Measurements from ENCODE around the gene SNED1. TPM values are rescaled to one million over a fixed set of nuclear protein-coding genes. Genes with fewer than 3 reads are reported as not detected.
A peak's percentile ranks its signal among the peaks of the same experiment; 100 is the strongest.

The SNED1 gene
- total RNA-seq, 1 donor from 2014 or later, result 4.7 TPM

- Histone ChIP-seq H3K9ac (ENCODE audit: low read depth in 1 of 3, low read length in 3 of 3) (no peak overlapping the region), H3K27ac (ENCODE audit: low read depth, low read length) (no peak overlapping the region), H3K9me3 (ENCODE audit: control insufficient read depth in 3 of 3, low read length in 3 of 3) (no peaks in the 10 kb centered on the region), H3K4me1 (ENCODE audit: control insufficient read depth in 3 of 3, insufficient read depth in 3 of 3, low read length in 3 of 3) (peaks cover 0 to 4% (median 0%) of the 10 kb centered on the region in 3 donors), H3K4me3 (ENCODE audit: low read length in 3 of 3) (no peak overlapping the region), H3K27me3 (ENCODE audit: control insufficient read depth in 3 of 3, insufficient read depth in 3 of 3, low read length in 3 of 3) (no peaks in the 10 kb centered on the region), H3K36me3 (ENCODE audit: control insufficient read depth in 3 of 3, insufficient read depth in 3 of 3, low read length in 3 of 3) (peaks cover 44 to 71% (median 50%) of the 10 kb centered on the region in 3 donors)
These were observed 37.5 kb downstream of the SNED1 start for GRCh38 chr2:241035818-241036396.

GRCh38 chr2:241036397-241036963 lies 38.1 kb downstream of the SNED1 start:
- Histone ChIP-seq H3K4me1 (ENCODE audit: control insufficient read depth in 3 of 3, insufficient read depth in 3 of 3, low read length in 3 of 3) (peaks cover 0 to 4% (median 0%) of the 10 kb centered on the region in 3 donors), H3K27me3 (ENCODE audit: control insufficient read depth in 3 of 3, insufficient read depth in 3 of 3, low read length in 3 of 3) (no peaks in the 10 kb centered on the region), H3K9ac (ENCODE audit: low read depth in 1 of 3, low read length in 3 of 3) (no peak overlapping the region), H3K27ac (ENCODE audit: low read depth, low read length) (no peak overlapping the region), H3K4me3 (ENCODE audit: low read length in 3 of 3) (peak overlapping the region in 1 of 3 donors; percentile 6), H3K36me3 (ENCODE audit: control insufficient read depth in 3 of 3, insufficient read depth in 3 of 3, low read length in 3 of 3) (peaks cover 43 to 67% (median 51%) of the 10 kb centered on the region in 3 donors), H3K9me3 (ENCODE audit: control insufficient read depth in 3 of 3, low read length in 3 of 3) (no peaks in the 10 kb centered on the region)

- no peak overlapping the region for H3K4me3 ChIP-seq (ENCODE audit: low read length in 3 of 3)
- no peak overlapping the region for H3K9ac ChIP-seq (ENCODE audit: low read depth in 1 of 3, low read length in 3 of 3)
- H3K27ac ChIP-seq (ENCODE audit: low read depth, low read length), result no peak overlapping the region
- peaks cover 42 to 65% (median 51%) of the 10 kb centered on the region in 3 donors for H3K36me3 ChIP-seq (ENCODE audit: control insufficient read depth in 3 of 3, insufficient read depth in 3 of 3, low read length in 3 of 3)
- no peaks in the 10 kb centered on the region for H3K9me3 ChIP-seq (ENCODE audit: control insufficient read depth in 3 of 3, low read length in 3 of 3)
- H3K4me1 ChIP-seq (ENCODE audit: control insufficient read depth in 3 of 3, insufficient read depth in 3 of 3, low read length in 3 of 3), result peaks cover 0 to 4% (median 0%) of the 10 kb centered on the region in 3 donors
- no peaks in the 10 kb centered on the region for H3K27me3 ChIP-seq (ENCODE audit: control insufficient read depth in 3 of 3, insufficient read depth in 3 of 3, low read length in 3 of 3)
These were observed 38.6 kb downstream of the SNED1 start for GRCh38 chr2:241036964-241037421.

- no peaks in the 10 kb centered on the region for H3K9me3 ChIP-seq (ENCODE audit: control insufficient read depth in 3 of 3, low read length in 3 of 3)
- peaks cover 0 to 4% (median 0%) of the 10 kb centered on the region in 3 donors for H3K4me1 ChIP-seq (ENCODE audit: control insufficient read depth in 3 of 3, insufficient read depth in 3 of 3, low read length in 3 of 3)
- H3K9ac ChIP-seq (ENCODE audit: low read depth in 1 of 3, low read length in 3 of 3), result no peak overlapping the region
- H3K27me3 ChIP-seq (ENCODE audit: control insufficient read depth in 3 of 3, insufficient read depth in 3 of 3, low read length in 3 of 3), result no peaks in the 10 kb centered on the region
- H3K4me3 ChIP-seq (ENCODE audit: low read length in 3 of 3), result no peak overlapping the region
- H3K36me3 ChIP-seq (ENCODE audit: control insufficient read depth in 3 of 3, insufficient read depth in 3 of 3, low read length in 3 of 3), result peaks cover 42 to 69% (median 53%) of the 10 kb centered on the region in 3 donors
- H3K27ac ChIP-seq (ENCODE audit: low read depth, low read length), result no peak overlapping the region
These were observed 39.1 kb downstream of the SNED1 start for GRCh38 chr2:241037498-241037897.

GRCh38 chr2:241038374-241039180 lies 40.2 kb downstream of the SNED1 start:
- no peak overlapping the region for H3K27ac ChIP-seq (ENCODE audit: low read depth, low read length)
- H3K4me3 ChIP-seq (ENCODE audit: low read length in 3 of 3), result no peak overlapping the region
- no peak overlapping the region for H3K9ac ChIP-seq (ENCODE audit: low read depth in 1 of 3, low read length in 3 of 3)
- H3K9me3 ChIP-seq (ENCODE audit: control insufficient read depth in 3 of 3, low read length in 3 of 3), result no peaks in the 10 kb centered on the region
- peaks cover 44 to 64% (median 51%) of the 10 kb centered on the region in 3 donors for H3K36me3 ChIP-seq (ENCODE audit: control insufficient read depth in 3 of 3, insufficient read depth in 3 of 3, low read length in 3 of 3)
- peaks cover 0 to 4% (median 0%) of the 10 kb centered on the region in 3 donors for H3K4me1 ChIP-seq (ENCODE audit: control insufficient read depth in 3 of 3, insufficient read depth in 3 of 3, low read length in 3 of 3)
- H3K27me3 ChIP-seq (ENCODE audit: control insufficient read depth in 3 of 3, insufficient read depth in 3 of 3, low read length in 3 of 3), result no peaks in the 10 kb centered on the region

GRCh38 chr2:241039416-241039815 lies 41.0 kb downstream of the SNED1 start:
- peaks cover 40 to 58% (median 46%) of the 10 kb centered on the region in 3 donors for H3K36me3 ChIP-seq (ENCODE audit: control insufficient read depth in 3 of 3, insufficient read depth in 3 of 3, low read length in 3 of 3)
- H3K27ac ChIP-seq (ENCODE audit: low read depth, low read length), result no peak overlapping the region
- peaks cover 0 to 3% (median 0%) of the 10 kb centered on the region in 3 donors for H3K9me3 ChIP-seq (ENCODE audit: control insufficient read depth in 3 of 3, low read length in 3 of 3)
- H3K4me1 ChIP-seq (ENCODE audit: control insufficient read depth in 3 of 3, insufficient read depth in 3 of 3, low read length in 3 of 3), result peaks cover 0 to 4% (median 0%) of the 10 kb centered on the region in 3 donors
- H3K4me3 ChIP-seq (ENCODE audit: low read length in 3 of 3), result no peak overlapping the region
- no peak overlapping the region for H3K9ac ChIP-seq (ENCODE audit: low read depth in 1 of 3, low read length in 3 of 3)
- H3K27me3 ChIP-seq (ENCODE audit: control insufficient read depth in 3 of 3, insufficient read depth in 3 of 3, low read length in 3 of 3), result no peaks in the 10 kb centered on the region

GRCh38 chr2:241040081-241040803 lies 41.8 kb downstream of the SNED1 start:
- no peaks in the 10 kb centered on the region for H3K27me3 ChIP-seq (ENCODE audit: control insufficient read depth in 3 of 3, insufficient read depth in 3 of 3, low read length in 3 of 3)
- H3K9ac ChIP-seq (ENCODE audit: low read depth in 1 of 3, low read length in 3 of 3), result no peak overlapping the region
- H3K9me3 ChIP-seq (ENCODE audit: control insufficient read depth in 3 of 3, low read length in 3 of 3), result peaks cover 0 to 3% (median 0%) of the 10 kb centered on the region in 3 donors
- peaks cover 41 to 54% (median 43%) of the 10 kb centered on the region in 3 donors for H3K36me3 ChIP-seq (ENCODE audit: control insufficient read depth in 3 of 3, insufficient read depth in 3 of 3, low read length in 3 of 3)
- H3K4me1 ChIP-seq (ENCODE audit: control insufficient read depth in 3 of 3, insufficient read depth in 3 of 3, low read length in 3 of 3), result peaks cover 0 to 4% (median 0%) of the 10 kb centered on the region in 3 donors
- H3K4me3 ChIP-seq (ENCODE audit: low read length in 3 of 3), result no peak overlapping the region
- H3K27ac ChIP-seq (ENCODE audit: low read depth, low read length), result no peak overlapping the region

GRCh38 chr2:241041589-241042158 lies 43.3 kb downstream of the SNED1 start:
- Histone ChIP-seq H3K27me3 (ENCODE audit: control insufficient read depth in 3 of 3, insufficient read depth in 3 of 3, low read length in 3 of 3) (no peaks in the 10 kb centered on the region), H3K36me3 (ENCODE audit: control insufficient read depth in 3 of 3, insufficient read depth in 3 of 3, low read length in 3 of 3) (peaks cover 41 to 53% (median 42%) of the 10 kb centered on the region in 3 donors), H3K4me3 (ENCODE audit: low read length in 3 of 3) (no peak overlapping the region), H3K4me1 (ENCODE audit: control insufficient read depth in 3 of 3, insufficient read depth in 3 of 3, low read length in 3 of 3) (peaks cover 0 to under 1% (median 0%) of the 10 kb centered on the region in 3 donors), H3K9me3 (ENCODE audit: control insufficient read depth in 3 of 3, low read length in 3 of 3) (peaks cover 0 to 3% (median 0%) of the 10 kb centered on the region in 3 donors), H3K27ac (ENCODE audit: low read depth, low read length) (no peak overlapping the region), H3K9ac (ENCODE audit: low read depth in 1 of 3, low read length in 3 of 3) (no peak overlapping the region)

- Histone ChIP-seq H3K9me3 (ENCODE audit: control insufficient read depth in 3 of 3, low read length in 3 of 3) (peaks cover 0 to 3% (median 0%) of the 10 kb centered on the region in 3 donors), H3K27me3 (ENCODE audit: control insufficient read depth in 3 of 3, insufficient read depth in 3 of 3, low read length in 3 of 3) (no peaks in the 10 kb centered on the region), H3K4me1 (ENCODE audit: control insufficient read depth in 3 of 3, insufficient read depth in 3 of 3, low read length in 3 of 3) (no peaks in the 10 kb centered on the region), H3K4me3 (ENCODE audit: low read length in 3 of 3) (no peak overlapping the region), H3K36me3 (ENCODE audit: control insufficient read depth in 3 of 3, insufficient read depth in 3 of 3, low read length in 3 of 3) (peaks cover 40 to 48% (median 40%) of the 10 kb centered on the region in 3 donors), H3K27ac (ENCODE audit: low read depth, low read length) (no peak overlapping the region), H3K9ac (ENCODE audit: low read depth in 1 of 3, low read length in 3 of 3) (no peak overlapping the region)
These were observed 45.2 kb downstream of the SNED1 start for GRCh38 chr2:241043581-241043980.
